A673 (cell line): ENCODE results near the gene GGT7.

Experiments
- EZH2 ChIP-seq: fragments of 200-600 bp; sonication (generic); IDR thresholded peaks from 2 replicates; pipeline ENCODE4 v1.6.1; 2017; ENCODE audit warnings: borderline replicate concordance, low read depth, mild to moderate bottlenecking, mixed read lengths, antibody characterized with exemption, low read length; ENCODE audit not compliant: poor library complexity, severe bottlenecking
- TF ChIP-seq, protein P1 (sequence below): fragments of 300-800, 200-600 bp; sonication (generic); conservative IDR thresholded peaks from 2 replicates; pipeline ENCODE4 v1.5.1; 2017; ENCODE audit warnings: low read depth, mild to moderate bottlenecking, antibody characterized with exemption, low read length, moderate library complexity, mixed read lengths

GRCh38 chr20:34859826-34860545, 12.7 kb downstream of the GGT7 start:
- TF ChIP-seq, protein P1, sequence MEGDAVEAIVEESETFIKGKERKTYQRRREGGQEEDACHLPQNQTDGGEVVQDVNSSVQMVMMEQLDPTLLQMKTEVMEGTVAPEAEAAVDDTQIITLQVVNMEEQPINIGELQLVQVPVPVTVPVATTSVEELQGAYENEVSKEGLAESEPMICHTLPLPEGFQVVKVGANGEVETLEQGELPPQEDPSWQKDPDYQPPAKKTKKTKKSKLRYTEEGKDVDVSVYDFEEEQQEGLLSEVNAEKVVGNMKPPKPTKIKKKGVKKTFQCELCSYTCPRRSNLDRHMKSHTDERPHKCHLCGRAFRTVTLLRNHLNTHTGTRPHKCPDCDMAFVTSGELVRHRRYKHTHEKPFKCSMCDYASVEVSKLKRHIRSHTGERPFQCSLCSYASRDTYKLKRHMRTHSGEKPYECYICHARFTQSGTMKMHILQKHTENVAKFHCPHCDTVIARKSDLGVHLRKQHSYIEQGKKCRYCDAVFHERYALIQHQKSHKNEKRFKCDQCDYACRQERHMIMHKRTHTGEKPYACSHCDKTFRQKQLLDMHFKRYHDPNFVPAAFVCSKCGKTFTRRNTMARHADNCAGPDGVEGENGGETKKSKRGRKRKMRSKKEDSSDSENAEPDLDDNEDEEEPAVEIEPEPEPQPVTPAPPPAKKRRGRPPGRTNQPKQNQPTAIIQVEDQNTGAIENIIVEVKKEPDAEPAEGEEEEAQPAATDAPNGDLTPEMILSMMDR, result no peak
- TF ChIP-seq EZH2, result no peak
